Measurements from ENCODE around the gene EGFL6.

Gene EGFL6

DNA sequence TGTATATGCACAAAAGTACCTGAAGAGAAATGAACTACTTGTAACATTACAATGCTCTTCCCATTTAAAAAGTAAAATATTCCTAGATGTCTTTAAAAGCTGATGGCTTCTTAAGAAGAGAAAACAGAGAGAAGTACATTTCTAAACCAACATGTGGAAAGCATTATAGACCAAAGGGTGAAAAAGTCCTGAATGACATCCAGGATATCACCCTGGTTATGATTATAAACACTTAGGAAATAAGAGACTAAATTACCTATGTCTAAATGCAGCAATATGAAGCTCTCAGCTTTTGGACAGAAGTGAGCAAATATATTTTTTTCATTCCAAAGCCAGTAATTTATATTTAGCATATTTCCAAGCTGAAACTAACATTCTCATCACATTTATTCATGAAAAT lies 21.7 kb upstream of the EGFL6 start:
- H3K4me3 ChIP-seq (ENCODE audit: low read depth, low read length), result no peak overlapping the region
- TF ChIP-seq, protein P1, sequence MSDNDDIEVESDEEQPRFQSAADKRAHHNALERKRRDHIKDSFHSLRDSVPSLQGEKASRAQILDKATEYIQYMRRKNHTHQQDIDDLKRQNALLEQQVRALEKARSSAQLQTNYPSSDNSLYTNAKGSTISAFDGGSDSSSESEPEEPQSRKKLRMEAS (IDR thresholded peaks at IDR 0.05; ENCODE audit: low read depth, low read length), result no peak
- TF ChIP-seq, protein P2, sequence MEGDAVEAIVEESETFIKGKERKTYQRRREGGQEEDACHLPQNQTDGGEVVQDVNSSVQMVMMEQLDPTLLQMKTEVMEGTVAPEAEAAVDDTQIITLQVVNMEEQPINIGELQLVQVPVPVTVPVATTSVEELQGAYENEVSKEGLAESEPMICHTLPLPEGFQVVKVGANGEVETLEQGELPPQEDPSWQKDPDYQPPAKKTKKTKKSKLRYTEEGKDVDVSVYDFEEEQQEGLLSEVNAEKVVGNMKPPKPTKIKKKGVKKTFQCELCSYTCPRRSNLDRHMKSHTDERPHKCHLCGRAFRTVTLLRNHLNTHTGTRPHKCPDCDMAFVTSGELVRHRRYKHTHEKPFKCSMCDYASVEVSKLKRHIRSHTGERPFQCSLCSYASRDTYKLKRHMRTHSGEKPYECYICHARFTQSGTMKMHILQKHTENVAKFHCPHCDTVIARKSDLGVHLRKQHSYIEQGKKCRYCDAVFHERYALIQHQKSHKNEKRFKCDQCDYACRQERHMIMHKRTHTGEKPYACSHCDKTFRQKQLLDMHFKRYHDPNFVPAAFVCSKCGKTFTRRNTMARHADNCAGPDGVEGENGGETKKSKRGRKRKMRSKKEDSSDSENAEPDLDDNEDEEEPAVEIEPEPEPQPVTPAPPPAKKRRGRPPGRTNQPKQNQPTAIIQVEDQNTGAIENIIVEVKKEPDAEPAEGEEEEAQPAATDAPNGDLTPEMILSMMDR (IDR thresholded peaks at IDR 0.05; ENCODE audit: low read depth, low read length), result no peak
- TF ChIP-seq MYC (IDR thresholded peaks at IDR 0.05; ENCODE audit: low read depth, low read length), result no peak
- TF ChIP-seq POLR2A (IDR thresholded peaks at IDR 0.05; ENCODE audit: extremely low read depth, insufficient read length), result no peak
- no peak for DNase-seq (ENCODE audit: low read depth)

DNA sequence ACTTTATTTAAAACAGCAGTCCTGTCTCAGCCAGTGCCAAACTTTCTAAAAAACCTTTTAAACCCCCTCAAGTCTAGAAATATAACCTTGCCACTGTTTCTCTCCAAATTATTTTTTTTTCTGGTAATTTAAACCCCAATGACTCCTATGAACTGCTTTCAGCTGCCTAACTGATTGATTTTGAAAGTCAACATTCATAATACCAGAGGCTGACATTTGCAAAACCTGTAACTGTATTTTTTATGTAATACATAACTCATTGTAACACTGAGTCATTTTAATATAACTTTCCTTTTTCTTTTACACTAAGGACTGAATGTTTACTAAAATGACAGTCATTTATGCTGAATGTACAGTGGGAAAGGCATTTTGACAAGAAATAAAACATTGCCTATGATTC lies 19.1 kb upstream of the EGFL6 start:
- TF ChIP-seq, protein P1 (IDR thresholded peaks at IDR 0.05; ENCODE audit: low read depth, low read length), result no peak
- no peak for TF ChIP-seq POLR2A (IDR thresholded peaks at IDR 0.05; ENCODE audit: extremely low read depth, insufficient read length)
- TF ChIP-seq, protein P2 (IDR thresholded peaks at IDR 0.05; ENCODE audit: low read depth, low read length), result no peak
- TF ChIP-seq MYC (IDR thresholded peaks at IDR 0.05; ENCODE audit: low read depth, low read length), result no peak
- no peak overlapping the region for H3K4me3 ChIP-seq (ENCODE audit: low read depth, low read length)
- no peak for DNase-seq (ENCODE audit: low read depth)

DNA sequence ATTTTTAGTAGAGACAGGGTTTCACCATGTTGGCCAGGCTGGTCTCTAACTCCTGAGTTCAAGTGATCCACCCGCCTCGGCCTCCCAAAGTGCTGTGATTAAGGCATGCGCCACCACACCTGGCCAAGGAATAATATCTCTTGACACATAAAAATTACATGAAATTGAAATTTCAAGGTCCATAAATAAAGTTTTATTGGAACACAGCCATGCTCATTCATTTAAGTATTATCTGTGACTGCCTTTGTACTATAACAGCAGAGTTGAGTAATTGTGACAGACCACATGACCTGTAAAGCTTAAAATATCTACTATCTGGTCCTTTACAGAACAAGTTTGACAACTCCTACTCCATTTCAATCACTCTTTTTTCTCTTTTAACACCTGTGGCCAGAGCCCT lies 17.8 kb upstream of the EGFL6 start:
- TF ChIP-seq POLR2A (IDR thresholded peaks at IDR 0.05; ENCODE audit: extremely low read depth, insufficient read length), result no peak
- TF ChIP-seq, protein P1 (IDR thresholded peaks at IDR 0.05; ENCODE audit: low read depth, low read length), result no peak
- no peak for TF ChIP-seq MYC (IDR thresholded peaks at IDR 0.05; ENCODE audit: low read depth, low read length)
- TF ChIP-seq, protein P2 (IDR thresholded peaks at IDR 0.05; ENCODE audit: low read depth, low read length), result no peak
- DNase-seq (ENCODE audit: low read depth), result no peak
- H3K4me3 ChIP-seq (ENCODE audit: low read depth, low read length), result no peak overlapping the region

DNA sequence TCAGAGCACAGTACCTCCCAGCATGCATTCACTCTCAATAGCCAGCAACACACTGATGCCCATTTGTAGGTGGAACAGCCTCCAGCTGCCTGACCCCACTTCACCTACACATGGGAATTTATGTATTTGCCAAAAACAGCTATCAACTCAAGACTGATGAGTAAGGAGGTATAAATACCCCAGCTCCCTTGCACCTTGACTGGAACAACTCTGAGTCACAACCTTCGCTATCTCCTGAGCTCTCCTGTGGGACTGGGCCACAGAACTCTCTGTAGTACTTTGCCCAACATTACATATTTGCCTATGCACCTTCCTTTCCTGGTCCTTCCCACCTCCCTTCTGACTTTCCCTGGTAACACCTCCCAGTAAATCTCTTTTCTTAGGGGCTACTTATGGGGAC lies 16.5 kb upstream of the EGFL6 start:
- TF ChIP-seq, protein P2 (IDR thresholded peaks at IDR 0.05; ENCODE audit: low read depth, low read length), result no peak
- H3K4me3 ChIP-seq (ENCODE audit: low read depth, low read length), result no peak overlapping the region
- DNase-seq (ENCODE audit: low read depth), result no peak

DNA sequence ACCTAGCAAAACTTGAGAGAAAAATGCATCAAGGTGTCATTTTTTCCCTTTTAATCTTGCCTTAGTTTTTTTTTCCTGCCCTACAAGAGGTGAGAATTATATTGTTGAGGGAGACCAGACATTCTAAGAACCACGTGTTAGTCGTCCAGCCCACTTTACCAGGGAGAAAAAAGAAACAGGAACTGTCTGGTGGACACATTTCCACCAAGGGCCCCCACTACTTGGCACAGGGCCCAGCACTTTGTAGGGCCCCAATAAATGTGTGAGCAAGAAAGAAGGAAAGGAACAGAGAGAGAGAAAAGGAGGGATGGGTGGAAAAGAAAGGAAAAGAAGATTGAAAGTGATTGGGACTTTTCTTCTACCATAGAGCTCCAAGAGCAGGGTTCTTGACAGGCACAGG lies 3.9 kb upstream of the EGFL6 start:
- DNase-seq (ENCODE audit: low read depth), result peak; percentile 2
- TF ChIP-seq, protein P2 (IDR thresholded peaks at IDR 0.05; ENCODE audit: low read depth, low read length), result no peak
- TF ChIP-seq, protein P1 (IDR thresholded peaks at IDR 0.05; ENCODE audit: low read depth, low read length), result no peak
- no peak for TF ChIP-seq MYC (IDR thresholded peaks at IDR 0.05; ENCODE audit: low read depth, low read length)
- no peak for TF ChIP-seq POLR2A (IDR thresholded peaks at IDR 0.05; ENCODE audit: extremely low read depth, insufficient read length)
- H3K4me3 ChIP-seq (ENCODE audit: low read depth, low read length), result no peak overlapping the region

DNA sequence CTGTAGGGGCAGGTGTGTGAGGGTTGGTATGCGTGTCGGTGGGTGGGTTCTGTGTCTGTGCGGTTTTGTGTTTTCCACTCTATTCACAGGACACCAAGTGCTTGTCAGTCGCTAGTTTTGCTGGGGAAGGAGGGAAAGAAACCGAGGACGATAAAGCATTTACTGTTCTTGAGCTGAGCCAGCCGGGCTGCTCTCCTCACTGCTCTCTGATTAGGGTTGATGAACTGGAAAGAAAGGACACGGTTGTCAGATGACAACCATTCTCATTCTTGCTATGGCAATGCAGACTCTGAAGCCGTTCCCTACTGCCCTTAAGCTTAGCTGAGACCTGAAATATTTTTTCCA lies 832 bp downstream of the EGFL6 start:
- H3K4me3 ChIP-seq (ENCODE audit: low read depth, low read length), result no peak overlapping the region
- DNase-seq (ENCODE audit: low read depth), result no peak
- TF ChIP-seq, protein P1 (IDR thresholded peaks at IDR 0.05; ENCODE audit: low read depth, low read length), result no peak
- TF ChIP-seq, protein P2 (IDR thresholded peaks at IDR 0.05; ENCODE audit: low read depth, low read length), result no peak
- TF ChIP-seq MYC (IDR thresholded peaks at IDR 0.05; ENCODE audit: low read depth, low read length), result no peak
- TF ChIP-seq POLR2A (IDR thresholded peaks at IDR 0.05; ENCODE audit: extremely low read depth, insufficient read length), result no peak
